Thyroid gland (tissue), 4 donors: ENCODE data around the gene PDGFB.

Source experiments
- POLR2A ChIP-seq, 2 donors: fragments of 450-650 bp; IDR thresholded peaks; one replicate each; pipeline ENCODE4 v1.6.1; 2017; ENCODE audit warnings: antibody characterized with exemption in 2 of 2, mild to moderate bottlenecking in 2 of 2, moderate library complexity in 1 of 2
- TF ChIP-seq, protein P1 (sequence below), 6 experiments: fragments of 200-600 bp in 3 of 6; fragments of 450-650 bp in 3 of 6; sonication (generic) in 3 of 6; IDR thresholded peaks; one replicate each; pipeline ENCODE4 v1.5.1; 2016 to 2019; ENCODE audit warnings: antibody characterized with exemption in 6 of 6, mild to moderate bottlenecking in 2 of 6, inconsistent platforms in 1 of 6, moderate library complexity in 1 of 6

DNA sequence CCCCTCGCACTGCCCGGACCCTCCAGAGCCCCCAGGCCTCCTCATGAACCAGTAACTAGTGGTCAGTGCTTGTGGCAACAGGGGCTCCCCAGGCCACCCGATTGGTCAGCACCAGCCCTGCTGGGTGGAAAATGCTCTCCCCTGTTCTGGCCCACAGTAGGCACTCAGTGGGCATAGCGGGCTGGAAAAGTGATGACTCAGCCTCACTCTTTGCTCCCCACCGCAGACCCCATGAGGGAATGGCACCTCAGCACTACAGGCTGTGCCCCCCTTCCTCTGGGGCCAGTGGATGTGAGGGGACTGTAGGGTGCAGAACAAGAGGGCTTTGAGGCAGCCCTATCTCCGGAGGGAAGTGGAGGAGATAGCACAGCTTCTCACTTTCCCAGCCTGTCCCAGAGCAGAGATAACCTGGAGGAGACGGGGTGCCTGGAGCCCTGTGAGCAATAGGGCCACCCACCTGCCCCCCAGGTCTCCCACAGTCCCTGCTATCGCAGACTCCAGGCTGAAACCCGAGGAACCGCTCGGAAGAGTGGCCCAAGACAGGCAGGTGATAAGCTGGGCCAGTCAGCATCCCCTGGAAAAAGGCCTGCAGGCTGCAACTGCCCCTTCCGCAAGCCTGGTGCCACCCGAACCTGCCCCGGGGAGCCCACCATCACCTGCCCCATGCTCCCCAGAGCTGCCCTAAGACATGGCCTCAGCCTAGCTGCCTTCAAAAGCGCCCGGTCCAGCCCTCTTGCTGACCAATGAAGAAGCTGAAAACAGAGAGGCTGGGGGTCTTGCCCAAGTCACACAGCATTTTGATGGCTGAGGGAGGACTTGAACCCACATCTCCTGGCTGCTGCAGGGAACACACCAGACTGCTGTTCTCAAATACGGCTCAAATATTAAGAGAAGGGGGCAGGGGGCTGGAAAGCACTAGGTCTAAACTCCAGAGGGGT, 29.4 kb upstream of the PDGFB start:
- TF ChIP-seq, protein P1, sequence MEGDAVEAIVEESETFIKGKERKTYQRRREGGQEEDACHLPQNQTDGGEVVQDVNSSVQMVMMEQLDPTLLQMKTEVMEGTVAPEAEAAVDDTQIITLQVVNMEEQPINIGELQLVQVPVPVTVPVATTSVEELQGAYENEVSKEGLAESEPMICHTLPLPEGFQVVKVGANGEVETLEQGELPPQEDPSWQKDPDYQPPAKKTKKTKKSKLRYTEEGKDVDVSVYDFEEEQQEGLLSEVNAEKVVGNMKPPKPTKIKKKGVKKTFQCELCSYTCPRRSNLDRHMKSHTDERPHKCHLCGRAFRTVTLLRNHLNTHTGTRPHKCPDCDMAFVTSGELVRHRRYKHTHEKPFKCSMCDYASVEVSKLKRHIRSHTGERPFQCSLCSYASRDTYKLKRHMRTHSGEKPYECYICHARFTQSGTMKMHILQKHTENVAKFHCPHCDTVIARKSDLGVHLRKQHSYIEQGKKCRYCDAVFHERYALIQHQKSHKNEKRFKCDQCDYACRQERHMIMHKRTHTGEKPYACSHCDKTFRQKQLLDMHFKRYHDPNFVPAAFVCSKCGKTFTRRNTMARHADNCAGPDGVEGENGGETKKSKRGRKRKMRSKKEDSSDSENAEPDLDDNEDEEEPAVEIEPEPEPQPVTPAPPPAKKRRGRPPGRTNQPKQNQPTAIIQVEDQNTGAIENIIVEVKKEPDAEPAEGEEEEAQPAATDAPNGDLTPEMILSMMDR (IDR thresholded peaks at IDR 0.05): no peak
- TF ChIP-seq POLR2A (IDR thresholded peaks at IDR 0.05): no peak
